DND-41 (cell line): Measurements from ENCODE around the gene OTX1.

ENCODE experiments used
- CTCF ChIP-seq: IDR thresholded peaks from 2 replicates; pipeline ENCODE4 v1.5.1; 2012; ENCODE audit warnings: borderline replicate concordance, low read length, moderate library complexity, mild to moderate bottlenecking; ENCODE audit not compliant: poor library complexity, severe bottlenecking; ENCODE audit errors: extremely low read depth
- EZH2 ChIP-seq: IDR thresholded peaks from 3 replicates; pipeline ENCODE4 v1.6.1; 2012; ENCODE audit warnings: borderline replicate concordance, low read depth, mild to moderate bottlenecking, moderate library complexity, low read length, inconsistent platforms; ENCODE audit not compliant: severe bottlenecking

GRCh38 chr2:63101954-63102353, 51.3 kb downstream of the OTX1 start:
- no peak for TF ChIP-seq CTCF
- no peak for TF ChIP-seq EZH2
